SH-SY5Y (cell line): ENCODE results near the gene DMAC2.

ENCODE experiments used
- GATA2 ChIP-seq: IDR thresholded peaks from 2 replicates; pipeline ENCODE4 v1.6.1; 2011; ENCODE audit warnings: mild to moderate bottlenecking, low read depth, low read length
- GATA3 ChIP-seq: IDR thresholded peaks from 2 replicates; pipeline ENCODE4 v1.6.1; 2011; ENCODE audit warnings: low read depth, mild to moderate bottlenecking, low read length, moderate library complexity

- TF ChIP-seq GATA2 (no peak), GATA3 (no peak)
Observed at GRCh38 chr19:41401483-41401882, 38.2 kb downstream of the DMAC2 start.
